IPS-18a (cell line): ENCODE measurements around the gene COL18A1.
"Not testable (repeated sequence)": the region's sequence is repeated elsewhere in the genome, so short reads cannot be mapped to it uniquely, and the experiment has no call there.

Source experiments
- H3K27ac ChIP-seq: one replicate; pipeline ENCODE4 v1.5.1; 2013; ENCODE audit warnings: low read length
- H3K27me3 ChIP-seq: one replicate; pipeline ENCODE4 v1.6.1; 2013; ENCODE audit warnings: mild to moderate bottlenecking, low read length; ENCODE audit not compliant: control insufficient read depth, insufficient read depth
- H3K36me3 ChIP-seq: one replicate; pipeline ENCODE4 v1.6.1; 2013; ENCODE audit warnings: low read depth, low read length; ENCODE audit not compliant: control insufficient read depth
- H3K4me1 ChIP-seq: one replicate; pipeline ENCODE4 v1.6.1; 2013; ENCODE audit warnings: low read depth, low read length; ENCODE audit not compliant: control insufficient read depth
- H3K4me3 ChIP-seq: one replicate; pipeline ENCODE4 v1.5.1; 2013; ENCODE audit warnings: low read length
- H3K9ac ChIP-seq: one replicate; pipeline ENCODE4 v1.6.1; 2013; ENCODE audit warnings: mild to moderate bottlenecking, low read length, moderate library complexity
- H3K9me3 ChIP-seq: one replicate; pipeline ENCODE4 v1.6.1; 2013; ENCODE audit warnings: low read depth, low read length; ENCODE audit not compliant: control insufficient read depth

Gene COL18A1

GRCh38 chr21:45362748-45363145, 42.2 kb upstream of the COL18A1 start:
- Histone ChIP-seq H3K27ac (no peak overlapping the region), H3K9me3 (no peaks in the 10 kb centered on the region), H3K27me3 (no peaks in the 10 kb centered on the region), H3K9ac (no peak overlapping the region), H3K36me3 (no peaks in the 10 kb centered on the region), H3K4me1 (peaks cover 22% of the 10 kb centered on the region), H3K4me3 (no peak overlapping the region)

- not testable (repeated sequence) for H3K36me3 ChIP-seq, H3K27me3 ChIP-seq, H3K4me3 ChIP-seq, H3K9ac ChIP-seq, H3K9me3 ChIP-seq, H3K27ac ChIP-seq
- H3K4me1 ChIP-seq: peaks cover 22% of the 10 kb centered on the region
Observed at GRCh38 chr21:45363272-45363671, 41.7 kb upstream of the COL18A1 start.

- no peak overlapping the region for H3K27ac ChIP-seq
- H3K4me3 ChIP-seq: no peak overlapping the region
- H3K9me3 ChIP-seq: no peaks in the 10 kb centered on the region
- H3K4me1 ChIP-seq: peaks cover 22% of the 10 kb centered on the region
- H3K36me3 ChIP-seq: no peaks in the 10 kb centered on the region
- no peaks in the 10 kb centered on the region for H3K27me3 ChIP-seq
- no peak overlapping the region for H3K9ac ChIP-seq
Observed at GRCh38 chr21:45363921-45364467, 41.0 kb upstream of the COL18A1 start.

GRCh38 chr21:45364468-45365185, 40.3 kb upstream of the COL18A1 start:
- peaks cover 22% of the 10 kb centered on the region for H3K4me1 ChIP-seq
- H3K36me3 ChIP-seq: no peaks in the 10 kb centered on the region
- H3K9ac ChIP-seq: no peak overlapping the region
- H3K27me3 ChIP-seq: no peaks in the 10 kb centered on the region
- H3K27ac ChIP-seq: no peak overlapping the region
- H3K4me3 ChIP-seq: no peak overlapping the region
- H3K9me3 ChIP-seq: no peaks in the 10 kb centered on the region

- H3K36me3 ChIP-seq: no peaks in the 10 kb centered on the region
- no peak overlapping the region for H3K4me3 ChIP-seq
- no peak overlapping the region for H3K27ac ChIP-seq
Observed at GRCh38 chr21:45365186-45365607, 39.8 kb upstream of the COL18A1 start.

GRCh38 chr21:45365608-45366241, 39.2 kb upstream of the COL18A1 start:
- Histone ChIP-seq H3K27me3 (no peaks in the 10 kb centered on the region), H3K4me3 (no peak overlapping the region), H3K9ac (no peak overlapping the region), H3K27ac (no peak overlapping the region), H3K36me3 (no peaks in the 10 kb centered on the region), H3K9me3 (no peaks in the 10 kb centered on the region), H3K4me1 (peaks cover 22% of the 10 kb centered on the region)

More at GRCh38 chr21:45365186-45365607, 39.8 kb upstream of the COL18A1 start:
- Histone ChIP-seq H3K4me1 (peaks cover 22% of the 10 kb centered on the region), H3K9me3 (no peaks in the 10 kb centered on the region), H3K9ac (no peak overlapping the region), H3K27me3 (no peaks in the 10 kb centered on the region)

- Histone ChIP-seq H3K36me3 (no peaks in the 10 kb centered on the region), H3K27me3 (no peaks in the 10 kb centered on the region), H3K4me3 (no peak overlapping the region), H3K9ac (no peak overlapping the region), H3K27ac (no peak overlapping the region), H3K9me3 (no peaks in the 10 kb centered on the region), H3K4me1 (peaks cover 18% of the 10 kb centered on the region)
Observed at GRCh38 chr21:45366476-45366875, 38.5 kb upstream of the COL18A1 start.

- peaks cover 13% of the 10 kb centered on the region for H3K4me1 ChIP-seq
- H3K9ac ChIP-seq: no peak overlapping the region
- no peak overlapping the region for H3K27ac ChIP-seq
- no peaks in the 10 kb centered on the region for H3K36me3 ChIP-seq
- no peak overlapping the region for H3K4me3 ChIP-seq
- H3K9me3 ChIP-seq: no peaks in the 10 kb centered on the region
- H3K27me3 ChIP-seq: no peaks in the 10 kb centered on the region
Observed at GRCh38 chr21:45366931-45367401, 38.0 kb upstream of the COL18A1 start.

GRCh38 chr21:45367402-45368351, 37.3 kb upstream of the COL18A1 start:
- H3K9me3 ChIP-seq: no peaks in the 10 kb centered on the region
- no peak overlapping the region for H3K27ac ChIP-seq
- no peaks in the 10 kb centered on the region for H3K36me3 ChIP-seq
- peaks cover 10% of the 10 kb centered on the region for H3K4me1 ChIP-seq
- no peaks in the 10 kb centered on the region for H3K27me3 ChIP-seq
- H3K4me3 ChIP-seq: no peak overlapping the region
- H3K9ac ChIP-seq: no peak overlapping the region

GRCh38 chr21:45369018-45369417, 35.9 kb upstream of the COL18A1 start:
- not testable (repeated sequence) for H3K27me3 ChIP-seq, H3K4me3 ChIP-seq, H3K9me3 ChIP-seq, H3K27ac ChIP-seq, H3K36me3 ChIP-seq, H3K9ac ChIP-seq, H3K4me1 ChIP-seq

- no peaks in the 10 kb centered on the region for H3K27me3 ChIP-seq
- no peaks in the 10 kb centered on the region for H3K36me3 ChIP-seq
- H3K27ac ChIP-seq: no peak overlapping the region
- H3K4me1 ChIP-seq: peaks cover 4% of the 10 kb centered on the region
- H3K4me3 ChIP-seq: no peak overlapping the region
- H3K9me3 ChIP-seq: no peaks in the 10 kb centered on the region
- H3K9ac ChIP-seq: no peak overlapping the region
Observed at GRCh38 chr21:45370575-45370974, 34.4 kb upstream of the COL18A1 start.
